Measurements from ENCODE around the gene DOCK1. TPM values are rescaled to one million over a fixed set of nuclear protein-coding genes. Genes with fewer than 3 reads are reported as not detected.

The DOCK1 gene
- total RNA-seq, 1 experiment from 2014 or later, result 82.2 TPM

DNA sequence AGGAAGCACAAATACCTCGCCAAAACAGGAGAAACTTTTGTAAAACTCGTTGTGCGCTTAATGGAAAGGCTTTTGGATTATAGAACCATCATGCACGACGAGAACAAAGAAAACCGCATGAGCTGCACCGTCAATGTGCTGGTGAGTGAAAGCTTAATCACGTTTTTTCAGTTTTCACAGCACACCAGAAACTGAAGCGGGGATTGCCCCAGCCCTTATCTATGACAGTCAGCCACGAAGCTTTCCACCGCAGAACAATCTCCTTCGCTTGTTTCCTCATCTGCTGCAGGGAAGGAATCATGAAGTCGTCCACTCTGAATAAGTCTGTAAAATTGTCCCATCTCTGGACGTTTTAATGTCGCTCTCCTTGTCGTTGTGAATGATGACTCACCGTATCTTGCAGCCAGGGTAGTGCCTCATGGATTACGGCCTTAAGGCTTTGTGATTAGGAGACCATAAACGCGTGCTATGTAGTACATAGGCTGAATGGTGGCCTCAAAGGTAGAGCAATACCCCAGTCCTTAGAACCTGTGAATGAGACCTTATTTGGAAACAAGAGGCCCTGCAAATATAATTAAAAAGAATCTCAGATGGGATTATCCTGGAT is 468.9 kb downstream of the DOCK1 start:
- H3K4me3 Mint-ChIP-seq (ENCODE audit: unreplicated experiment), result no peak overlapping the region
- intact Hi-C loops (cut with micrococcal nuclease; ENCODE audit: unreplicated experiment), result no loop called here
- H3K4me3 ChIP-seq (ENCODE audit: low read depth, low read length), result no peak overlapping the region
- no peaks in the 10 kb centered on the region for H3K9me3 Mint-ChIP-seq (ENCODE audit: unreplicated experiment)
- H3K27ac Mint-ChIP-seq (ENCODE audit: unreplicated experiment), result no peak overlapping the region
- no peak for TF ChIP-seq CTCF (IDR thresholded peaks at IDR 0.05; ENCODE audit: insufficient read depth in 1 of 2, low read depth in 1 of 2, low read length in 1 of 2, severe bottlenecking in 1 of 2, unreplicated experiment in 1 of 2)
- H3K4me1 Mint-ChIP-seq (ENCODE audit: low read depth, unreplicated experiment), result no peaks in the 10 kb centered on the region
- no peaks in the 10 kb centered on the region for H3K36me3 Mint-ChIP-seq (ENCODE audit: insufficient read depth, unreplicated experiment)
- DNase-seq, result no peak
- BruUV-seq (replicated peaks), result no TSS peak
- H3K36me3 ChIP-seq (ENCODE audit: control insufficient read depth, insufficient read depth, low read length), result no peaks in the 10 kb centered on the region; the same call in 1 of the 2 replicates
- no peaks in the 10 kb centered on the region for H3K4me1 ChIP-seq
- ChIA-PET CTCF (no interaction called here), POLR2A (no interaction called here)
- no peaks in the 10 kb centered on the region for H3K9me3 ChIP-seq
- no peaks in the 10 kb centered on the region for H3K27me3 ChIP-seq (replicated peaks; ENCODE audit: control insufficient read depth, insufficient read depth, low read length)
- no peaks in the 10 kb centered on the region for H3K27me3 Mint-ChIP-seq (ENCODE audit: insufficient read depth, unreplicated experiment)

DNA sequence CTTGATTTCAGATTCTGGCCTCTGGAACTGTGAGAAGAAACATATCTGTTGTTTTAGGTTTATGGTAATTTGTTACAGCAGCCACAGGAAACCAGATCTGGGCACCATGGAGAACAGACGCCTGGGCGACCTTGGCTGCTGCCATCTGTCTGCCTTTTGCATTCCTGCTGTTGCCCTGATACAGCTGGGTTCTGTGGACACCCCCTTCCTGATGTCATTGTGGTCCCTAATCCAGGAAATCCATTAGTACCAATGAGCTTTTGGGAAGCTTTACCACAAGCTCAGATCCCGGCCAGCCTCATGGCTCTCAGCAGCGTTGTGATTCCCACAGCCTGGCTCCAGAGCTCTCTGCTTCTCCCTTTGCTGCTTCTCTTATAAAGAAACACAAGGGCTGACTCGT is 469.7 kb downstream of the DOCK1 start:
- ChIA-PET CTCF (no interaction called here), POLR2A (no interaction called here)
- H3K4me1 ChIP-seq, result no peaks in the 10 kb centered on the region
- H3K9me3 ChIP-seq, result no peaks in the 10 kb centered on the region
- H3K4me1 Mint-ChIP-seq (ENCODE audit: low read depth, unreplicated experiment), result no peaks in the 10 kb centered on the region
- H3K4me3 ChIP-seq (ENCODE audit: low read depth, low read length), result no peak overlapping the region
- H3K9me3 Mint-ChIP-seq (ENCODE audit: unreplicated experiment), result no peaks in the 10 kb centered on the region
- no peaks in the 10 kb centered on the region for H3K27me3 ChIP-seq (replicated peaks; ENCODE audit: control insufficient read depth, insufficient read depth, low read length)
- BruUV-seq (replicated peaks), result no TSS peak
- no peak overlapping the region for H3K27ac Mint-ChIP-seq (ENCODE audit: unreplicated experiment)
- TF ChIP-seq CTCF (IDR thresholded peaks at IDR 0.05; ENCODE audit: insufficient read depth in 1 of 2, low read depth in 1 of 2, low read length in 1 of 2, severe bottlenecking in 1 of 2, unreplicated experiment in 1 of 2), result no peak
- H3K27me3 Mint-ChIP-seq (ENCODE audit: insufficient read depth, unreplicated experiment), result no peaks in the 10 kb centered on the region
- intact Hi-C loops (cut with micrococcal nuclease; ENCODE audit: unreplicated experiment), result no loop called here
- no peaks in the 10 kb centered on the region for H3K36me3 Mint-ChIP-seq (ENCODE audit: insufficient read depth, unreplicated experiment)
- H3K4me3 Mint-ChIP-seq (ENCODE audit: unreplicated experiment), result no peak overlapping the region
- H3K36me3 ChIP-seq (ENCODE audit: control insufficient read depth, insufficient read depth, low read length), result no peaks in the 10 kb centered on the region; the same call in 1 of the 2 replicates
- DNase-seq, result no peak

- no peak for TF ChIP-seq CTCF (IDR thresholded peaks at IDR 0.05; ENCODE audit: insufficient read depth in 1 of 2, low read depth in 1 of 2, low read length in 1 of 2, severe bottlenecking in 1 of 2, unreplicated experiment in 1 of 2)
- Mint-ChIP-seq H3K27me3 (ENCODE audit: insufficient read depth, unreplicated experiment) (no peaks in the 10 kb centered on the region), H3K27ac (ENCODE audit: unreplicated experiment) (no peak overlapping the region), H3K4me3 (ENCODE audit: unreplicated experiment) (no peak overlapping the region), H3K36me3 (ENCODE audit: insufficient read depth, unreplicated experiment) (no peaks in the 10 kb centered on the region), H3K9me3 (ENCODE audit: unreplicated experiment) (no peaks in the 10 kb centered on the region), H3K4me1 (ENCODE audit: low read depth, unreplicated experiment) (no peaks in the 10 kb centered on the region)
- Histone ChIP-seq H3K36me3 (ENCODE audit: control insufficient read depth, insufficient read depth, low read length) (no peaks in the 10 kb centered on the region; the same call in 1 of the 2 replicates), H3K27me3 (replicated peaks; ENCODE audit: control insufficient read depth, insufficient read depth, low read length) (no peaks in the 10 kb centered on the region), H3K4me3 (ENCODE audit: low read depth, low read length) (no peak overlapping the region), H3K9me3 (no peaks in the 10 kb centered on the region), H3K4me1 (no peaks in the 10 kb centered on the region)
- intact Hi-C loops (cut with micrococcal nuclease; ENCODE audit: unreplicated experiment), result no loop called here
- DNase-seq, result no peak
- CTCF ChIA-PET, result no interaction called here
- no TSS peak for BruUV-seq (replicated peaks)
- POLR2A ChIA-PET, result no interaction called here
Observed at GRCh38 chr10:127375461-127375860, 470.2 kb downstream of the DOCK1 start.
